H9 (cell line): ENCODE results near the gene SIK2. TPM values are rescaled to one million over a fixed set of nuclear protein-coding genes. Genes with fewer than 3 reads are reported as not detected.

ENCODE experiments used
- DNase-seq: peaks from one replicate; pipeline ENCODE4 v3.0.0-alpha.2; 2017
- H2AFZ ChIP-seq: one replicate; pipeline ENCODE4 v1.6.1; 2013; ENCODE audit warnings: mild to moderate bottlenecking, low read length, control low read depth, moderate library complexity
- H2AK5ac ChIP-seq: 2 replicates; pipeline ENCODE4 v1.6.1; 2013; ENCODE audit warnings: low read length, control low read depth, mixed read lengths; ENCODE audit not compliant: insufficient read length
- H2BK120ac ChIP-seq: one replicate; pipeline ENCODE4 v1.6.1; 2013; ENCODE audit warnings: low read depth, mild to moderate bottlenecking, low read length, control low read depth, inconsistent platforms; ENCODE audit not compliant: poor library complexity, severe bottlenecking
- H2BK12ac ChIP-seq: 2 replicates; pipeline ENCODE4 v1.6.1; 2013; ENCODE audit warnings: low read length, control low read depth, mixed read lengths, low read depth; ENCODE audit not compliant: insufficient read length
- H2BK15ac ChIP-seq: 2 replicates; pipeline ENCODE4 v1.6.1; 2013; ENCODE audit warnings: low read depth, low read length, control low read depth
- H2BK20ac ChIP-seq: one replicate; pipeline ENCODE4 v1.6.1; 2013; ENCODE audit warnings: low read depth, mild to moderate bottlenecking, low read length, control low read depth, inconsistent platforms; ENCODE audit not compliant: poor library complexity, severe bottlenecking
- H2BK5ac ChIP-seq: 2 replicates; pipeline ENCODE4 v1.6.1; 2013; ENCODE audit warnings: low read length, control low read depth, mixed read lengths; ENCODE audit not compliant: insufficient read length
- H3K14ac ChIP-seq: 2 replicates; pipeline ENCODE4 v1.6.1; 2013; ENCODE audit warnings: low read length, control low read depth; ENCODE audit not compliant: insufficient read depth
- H3K18ac ChIP-seq: 2 replicates; pipeline ENCODE4 v1.6.1; 2013; ENCODE audit warnings: low read depth, mild to moderate bottlenecking, mixed read lengths, low read length, control low read depth; ENCODE audit not compliant: insufficient read length
- H3K23ac ChIP-seq: 2 replicates; pipeline ENCODE4 v1.6.1; 2013; ENCODE audit warnings: low read length, control low read depth, mixed read lengths, low read depth; ENCODE audit not compliant: insufficient read length
- H3K23me2 ChIP-seq: 2 replicates; pipeline ENCODE4 v1.6.1; 2013; ENCODE audit warnings: low read depth, mild to moderate bottlenecking, mixed read lengths, low read length, control low read depth; ENCODE audit not compliant: insufficient read length, poor library complexity, severe bottlenecking
- H3K27ac ChIP-seq: 2 replicates; pipeline ENCODE4 v1.5.1; 2013; ENCODE audit warnings: low read length, control low read depth, mixed read lengths, low read depth; ENCODE audit not compliant: insufficient read length
- H3K27me3 ChIP-seq: 2 replicates; pipeline ENCODE4 v1.6.1; 2013; ENCODE audit warnings: low read length, control low read depth, inconsistent platforms; ENCODE audit not compliant: insufficient read depth
- H3K4ac ChIP-seq: 2 replicates; pipeline ENCODE4 v1.6.1; 2013; ENCODE audit warnings: low read depth, mild to moderate bottlenecking, control low read depth, inconsistent platforms, low read length, moderate library complexity
- H3K4me1 ChIP-seq: 2 replicates; pipeline ENCODE4 v1.6.1; 2013; ENCODE audit warnings: low read length, control low read depth, inconsistent platforms; ENCODE audit not compliant: insufficient read depth
- H3K4me2 ChIP-seq: 2 replicates; pipeline ENCODE4 v1.6.1; 2013; ENCODE audit warnings: low read length, control low read depth, mixed read lengths; ENCODE audit not compliant: insufficient read length, insufficient read depth
- H3K56ac ChIP-seq: 2 replicates; pipeline ENCODE4 v1.6.1; 2013; ENCODE audit warnings: low read depth, mild to moderate bottlenecking, mixed read lengths, low read length, control low read depth; ENCODE audit not compliant: insufficient read length
- H3K79me1 ChIP-seq: 2 replicates; pipeline ENCODE4 v1.6.1; 2013; ENCODE audit warnings: low read depth, mild to moderate bottlenecking, moderate library complexity, low read length, control low read depth, inconsistent platforms; ENCODE audit not compliant: insufficient read depth, poor library complexity, severe bottlenecking
- H3K79me2 ChIP-seq: 2 replicates; pipeline ENCODE4 v1.6.1; 2013; ENCODE audit warnings: low read length, control low read depth, inconsistent platforms; ENCODE audit not compliant: insufficient read depth
- H3K9ac ChIP-seq: 2 replicates; pipeline ENCODE4 v1.6.1; 2013; ENCODE audit warnings: low read length, control low read depth, mixed read lengths; ENCODE audit not compliant: insufficient read length; ENCODE audit errors: extremely low read depth
- H3K9me3 ChIP-seq: one replicate; pipeline ENCODE4 v1.6.1; 2013; ENCODE audit warnings: low read depth, low read length, inconsistent platforms; ENCODE audit not compliant: control insufficient read depth
- H3T11ph ChIP-seq: one replicate; pipeline ENCODE4 v1.6.1; 2013; ENCODE audit warnings: mild to moderate bottlenecking, low read length, control low read depth, inconsistent platforms
- H4K20me1 ChIP-seq: one replicate; pipeline ENCODE4 v1.6.1; 2013; ENCODE audit not compliant: control insufficient read depth, insufficient read length, insufficient read depth
- H4K5ac ChIP-seq: 2 replicates; pipeline ENCODE4 v1.6.1; 2013; ENCODE audit warnings: low read depth, mild to moderate bottlenecking, mixed read lengths, low read length, control low read depth; ENCODE audit not compliant: insufficient read length
- H4K8ac ChIP-seq: replicated peaks from 2 replicates; pipeline ENCODE4 v1.6.1; 2013; ENCODE audit warnings: low read length, control low read depth, mixed read lengths, low read depth; ENCODE audit not compliant: insufficient read length
- H4K91ac ChIP-seq: 2 replicates; pipeline ENCODE4 v1.6.1; 2013; ENCODE audit warnings: low read depth, mild to moderate bottlenecking, moderate library complexity, mixed read lengths, low read length, control low read depth; ENCODE audit not compliant: insufficient read length
- H3K27ac Mint-ChIP-seq, 3 experiments: 2 replicates in 2 of 3; 3 replicates in 1 of 3; pipeline ENCODE4 v1.8.0; 2020 to 2021; ENCODE audit warnings: mixed read lengths in 3 of 3, mild to moderate bottlenecking in 1 of 3, moderate library complexity in 1 of 3
- H3K27me3 Mint-ChIP-seq: 2 replicates; pipeline ENCODE4 v1.8.0; 2021; ENCODE audit warnings: low read depth, mild to moderate bottlenecking, moderate library complexity, mixed read lengths
- H3K36me3 Mint-ChIP-seq, 3 experiments: 2 replicates in 2 of 3; 3 replicates in 1 of 3; pipeline ENCODE4 v1.8.0; 2020 to 2021; ENCODE audit warnings: low read depth in 3 of 3, mixed read lengths in 3 of 3; ENCODE audit not compliant: insufficient read depth in 1 of 3
- H3K4me1 Mint-ChIP-seq, 2 experiments: 2 replicates each; pipeline ENCODE4 v1.8.0; 2020; ENCODE audit warnings: mixed read lengths in 2 of 2
- H3K4me3 Mint-ChIP-seq, 2 experiments: 2 replicates in 1 of 2; 3 replicates in 1 of 2; pipeline ENCODE4 v1.8.0; 2020 to 2021; ENCODE audit warnings: mild to moderate bottlenecking in 2 of 2, mixed read lengths in 2 of 2, moderate library complexity in 1 of 2
- H3K9me3 Mint-ChIP-seq, 2 experiments: 2 replicates in 1 of 2; 3 replicates in 1 of 2; pipeline ENCODE4 v1.8.0; 2020; ENCODE audit warnings: mild to moderate bottlenecking in 2 of 2, mixed read lengths in 2 of 2, moderate library complexity in 1 of 2
- CTCF ChIP-seq: fragments of 200-600 bp; sonication (generic); conservative IDR thresholded peaks from 3 replicates; pipeline ENCODE4 v1.8.0; 2021; ENCODE audit warnings: antibody characterized with exemption, mild to moderate bottlenecking
- total RNA-seq: library from RNA; stranded (reverse); gene quantifications from 2 replicates; pipeline ENCODE4 v1.2.1, GENCODE V29; 2021

The SIK2 gene
- total RNA-seq, 1 experiment from 2014 or later = 7.5 TPM

DNA sequence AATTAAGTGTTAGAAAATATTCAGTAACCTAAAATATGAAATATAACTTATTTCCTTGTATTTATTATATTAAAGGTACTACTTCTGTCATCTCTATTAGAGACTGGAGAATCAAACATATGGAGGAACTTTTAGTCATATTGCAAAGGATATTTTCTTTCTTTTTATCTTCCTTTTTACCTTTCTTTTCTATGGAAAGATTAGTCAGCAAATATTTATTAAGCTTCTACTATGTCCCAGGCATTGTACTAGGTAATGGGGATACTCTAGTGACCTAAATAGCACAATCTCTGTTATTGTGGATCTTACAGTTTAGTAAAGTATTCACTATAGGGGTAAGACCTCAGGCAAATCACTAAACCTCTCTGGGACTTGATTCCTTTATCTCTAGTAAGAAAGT, 18.3 kb downstream of the SIK2 start:
- peaks cover 7 to 29% (median 27%) of the 10 kb centered on the region in 3 experiments; a peak in 6 of 7 replicates for H3K36me3 Mint-ChIP-seq
- Histone ChIP-seq H2BK12ac (no peak overlapping the region), H3K4ac (no peak overlapping the region), H3K9ac (no peak overlapping the region), H2BK5ac (no peak overlapping the region), H3K56ac (no peak overlapping the region), H3K79me1 (no peaks in the 10 kb centered on the region), H2AFZ (no peak overlapping the region), H3K27ac (no peak overlapping the region), H3K4me1 (no peaks in the 10 kb centered on the region), H3K18ac (no peak overlapping the region), H3K4me2 (no peak overlapping the region), H4K8ac (no peak overlapping the region), H3K23me2 (no peaks in the 10 kb centered on the region), H2BK15ac (no peak overlapping the region), H4K5ac (no peak overlapping the region), H3K23ac (no peak overlapping the region), H3T11ph (no peak overlapping the region), H2AK5ac (no peak overlapping the region), H3K9me3 (no peaks in the 10 kb centered on the region), H3K79me2 (no peaks in the 10 kb centered on the region), H2BK20ac (no peak overlapping the region), H4K91ac (no peak overlapping the region), H4K20me1 (no peaks in the 10 kb centered on the region), H3K14ac (no peak overlapping the region), H3K27me3 (no peaks in the 10 kb centered on the region), H2BK120ac (no peak overlapping the region)
- no peaks in the 10 kb centered on the region for H3K27me3 Mint-ChIP-seq
- no peaks in the 10 kb centered on the region for H3K9me3 Mint-ChIP-seq
- no peaks in the 10 kb centered on the region for H3K4me1 Mint-ChIP-seq
- H3K27ac Mint-ChIP-seq = no peak overlapping the region
- no peak overlapping the region for H3K4me3 Mint-ChIP-seq
- DNase-seq = no peak
- TF ChIP-seq CTCF = no peak
